ENCODE data around the gene ROBO2. TPM values are rescaled to one million over a fixed set of nuclear protein-coding genes. Genes with fewer than 3 reads are reported as not detected.

Gene ROBO2
- total and polyA plus RNA-seq, 11 donors: 0.04 to 0.93 (median 0.06) TPM; not detected in 6

DNA sequence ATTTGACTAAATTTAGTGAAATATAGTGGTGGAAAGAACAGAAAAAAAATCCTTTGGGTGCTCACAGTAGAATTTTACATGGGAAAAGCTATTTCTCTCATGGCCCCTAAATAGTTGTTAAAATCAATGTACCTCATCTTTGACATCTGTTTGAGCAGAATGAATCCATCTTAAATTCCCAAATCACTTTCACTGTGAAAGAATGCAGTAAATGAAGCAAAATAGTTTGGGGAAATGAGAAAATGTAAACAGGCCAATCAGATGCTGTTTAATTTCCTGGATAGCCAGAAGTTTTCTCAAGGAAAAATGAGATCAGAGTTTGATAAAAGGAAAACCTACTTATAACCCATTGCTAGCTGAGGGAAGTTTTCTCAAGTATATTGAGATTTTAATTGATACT, 406.9 kb downstream of the ROBO2 start:
- H3K9me3 ChIP-seq: no peaks in the 10 kb centered on the region
- H3K4me3 ChIP-seq: no peak overlapping the region
- ATAC-seq: no peak
- intact Hi-C loops (cut with DNase I): loop anchor here in 1 of 10 donors (10.0 kb wide), 1 partner anchor 68 kb away; no protein-coding TSS in a partner anchor
- H3K27ac ChIP-seq: no peak overlapping the region
- TF ChIP-seq POLR2A (IDR thresholded peaks at IDR 0.05): no peak
- TF ChIP-seq, protein P1, sequence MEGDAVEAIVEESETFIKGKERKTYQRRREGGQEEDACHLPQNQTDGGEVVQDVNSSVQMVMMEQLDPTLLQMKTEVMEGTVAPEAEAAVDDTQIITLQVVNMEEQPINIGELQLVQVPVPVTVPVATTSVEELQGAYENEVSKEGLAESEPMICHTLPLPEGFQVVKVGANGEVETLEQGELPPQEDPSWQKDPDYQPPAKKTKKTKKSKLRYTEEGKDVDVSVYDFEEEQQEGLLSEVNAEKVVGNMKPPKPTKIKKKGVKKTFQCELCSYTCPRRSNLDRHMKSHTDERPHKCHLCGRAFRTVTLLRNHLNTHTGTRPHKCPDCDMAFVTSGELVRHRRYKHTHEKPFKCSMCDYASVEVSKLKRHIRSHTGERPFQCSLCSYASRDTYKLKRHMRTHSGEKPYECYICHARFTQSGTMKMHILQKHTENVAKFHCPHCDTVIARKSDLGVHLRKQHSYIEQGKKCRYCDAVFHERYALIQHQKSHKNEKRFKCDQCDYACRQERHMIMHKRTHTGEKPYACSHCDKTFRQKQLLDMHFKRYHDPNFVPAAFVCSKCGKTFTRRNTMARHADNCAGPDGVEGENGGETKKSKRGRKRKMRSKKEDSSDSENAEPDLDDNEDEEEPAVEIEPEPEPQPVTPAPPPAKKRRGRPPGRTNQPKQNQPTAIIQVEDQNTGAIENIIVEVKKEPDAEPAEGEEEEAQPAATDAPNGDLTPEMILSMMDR (IDR thresholded peaks at IDR 0.05): no peak
- no peaks in the 10 kb centered on the region for H3K4me1 ChIP-seq
- H3K27me3 ChIP-seq: no peaks in the 10 kb centered on the region
- no peaks in the 10 kb centered on the region for H3K36me3 ChIP-seq
- no peak for DNase-seq

DNA sequence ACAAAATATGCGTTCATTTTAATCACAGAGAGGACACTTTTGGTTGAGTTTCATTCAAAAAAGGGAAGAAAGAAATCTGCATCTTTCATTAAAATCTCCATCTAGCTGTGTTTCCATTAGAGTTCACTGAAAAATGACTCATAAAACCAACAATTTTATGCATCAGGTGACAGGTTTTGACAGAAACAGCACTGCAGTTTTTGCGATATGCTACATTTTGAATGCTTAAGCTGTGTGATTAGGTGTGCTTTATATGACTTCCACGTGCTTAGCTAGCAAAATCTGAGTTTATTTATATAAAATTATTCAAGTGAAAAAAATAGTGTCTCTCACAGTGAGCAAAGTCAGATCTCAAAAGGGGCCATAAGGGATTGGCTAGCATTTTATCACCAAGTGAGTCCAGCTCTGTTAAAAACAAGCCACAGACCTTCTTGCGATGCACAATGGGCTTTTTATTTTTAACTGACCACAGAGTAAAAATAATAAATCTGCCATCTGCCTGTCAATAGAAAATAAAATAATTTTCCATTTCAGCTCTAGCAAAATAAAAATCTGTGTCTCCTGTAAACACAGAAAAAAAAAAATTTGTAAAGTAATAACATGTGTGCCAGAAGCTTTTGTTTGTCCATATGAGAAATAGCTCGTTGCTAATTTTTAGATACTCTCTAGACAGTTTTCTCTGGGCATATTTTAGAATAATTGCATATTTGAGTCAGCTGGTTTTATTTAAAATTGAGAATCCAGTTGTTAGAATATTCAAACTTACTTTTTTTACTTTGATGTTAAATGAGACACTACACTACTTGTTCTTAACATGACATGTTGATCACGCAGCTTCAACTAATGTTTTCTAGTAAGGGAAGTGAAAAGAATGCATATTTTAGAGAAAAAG, 409.8 kb downstream of the ROBO2 start:
- H3K9me3 ChIP-seq: no peaks in the 10 kb centered on the region
- 61 to 71% (median 69%) methylated on average over 6 of the region's 6 CpGs for WGBS, 4 donors
- DNase-seq: no peak
- TF ChIP-seq POLR2A (IDR thresholded peaks at IDR 0.05): no peak
- TF ChIP-seq, protein P1 (IDR thresholded peaks at IDR 0.05): no peak
- no peak for ATAC-seq
- no peaks in the 10 kb centered on the region for H3K4me1 ChIP-seq
- intact Hi-C loops (cut with DNase I): loop anchor here in 1 of 10 donors (10.0 kb wide), 1 partner anchor 65 kb away; no protein-coding TSS in a partner anchor
- no peak overlapping the region for H3K4me3 ChIP-seq
- no peak overlapping the region for H3K27ac ChIP-seq
- no peaks in the 10 kb centered on the region for H3K36me3 ChIP-seq
- H3K27me3 ChIP-seq: no peaks in the 10 kb centered on the region

DNA sequence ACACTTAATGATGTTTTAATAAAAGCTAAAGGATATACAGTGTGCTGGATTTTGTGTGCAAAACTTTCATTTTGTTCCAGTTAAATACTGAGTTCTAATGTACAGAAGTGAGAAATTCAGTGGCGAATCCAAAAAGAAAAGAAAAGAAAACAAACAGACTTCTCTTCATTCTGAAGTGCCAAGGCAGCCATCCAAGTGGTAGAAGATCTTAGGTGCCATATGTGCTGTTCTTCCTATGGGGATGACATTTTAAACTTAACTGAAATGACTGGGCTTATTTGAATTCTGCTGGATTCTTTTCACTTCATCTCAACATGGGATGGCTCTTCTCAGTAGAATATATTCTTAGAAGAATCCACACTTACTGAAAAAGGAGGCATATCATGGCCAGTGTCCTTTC, 416.5 kb downstream of the ROBO2 start:
- WGBS, 4 donors: 0 to 40% (median 18%) methylated on average over 1 of the region's 1 CpG
- H3K36me3 ChIP-seq: no peaks in the 10 kb centered on the region
- H3K27me3 ChIP-seq: no peaks in the 10 kb centered on the region
- H3K9me3 ChIP-seq: no peaks in the 10 kb centered on the region
- no peak for TF ChIP-seq POLR2A (IDR thresholded peaks at IDR 0.05)
- DNase-seq (no peak), ATAC-seq (no peak)
- no peak overlapping the region for H3K27ac ChIP-seq
- no peak overlapping the region for H3K4me3 ChIP-seq
- intact Hi-C loops (cut with DNase I): no loop called here
- H3K4me1 ChIP-seq: no peaks in the 10 kb centered on the region

DNA sequence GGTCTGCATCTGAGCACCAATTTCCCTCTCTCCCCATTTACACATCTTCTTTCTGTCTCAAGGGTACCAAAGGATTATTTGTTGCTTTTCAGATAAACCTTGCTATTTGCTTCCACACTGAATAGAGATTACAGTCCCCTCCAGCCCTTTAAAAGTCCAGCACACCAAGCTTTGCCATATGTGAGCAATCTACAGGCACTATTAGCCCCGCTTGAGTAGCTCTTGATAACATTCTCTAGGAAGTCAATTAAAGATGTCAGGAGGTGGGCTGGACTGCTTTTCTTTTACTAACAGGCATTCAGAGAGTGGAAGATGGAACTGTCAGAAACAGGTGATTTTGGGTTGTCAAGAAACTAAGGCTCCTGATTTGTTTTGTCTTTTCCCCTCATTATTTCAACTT, 417.0 kb downstream of the ROBO2 start:
- Histone ChIP-seq H3K4me1 (no peaks in the 10 kb centered on the region), H3K4me3 (no peak overlapping the region), H3K36me3 (no peaks in the 10 kb centered on the region), H3K27me3 (no peaks in the 10 kb centered on the region), H3K27ac (no peak overlapping the region), H3K9me3 (no peaks in the 10 kb centered on the region)
- no peak for TF ChIP-seq POLR2A (IDR thresholded peaks at IDR 0.05)
- TF ChIP-seq, protein P1 (IDR thresholded peaks at IDR 0.05): no peak
- intact Hi-C loops (cut with DNase I): no loop called here
- DNase-seq (no peak), ATAC-seq (no peak)
- WGBS, 4 donors: 34 to 73% (median 56%) methylated on average over 1 of the region's 1 CpG

Measured in heart left ventricle (tissue), 16 donors.